ENCODE measurements around the gene RRP12. TPM values are rescaled to one million over a fixed set of nuclear protein-coding genes. Genes with fewer than 3 reads are reported as not detected.

RRP12 gene
- total and polyA plus RNA-seq, 2 of the 4 experiments (the other 2 are of a cell fraction), result 21.5 to 23.3 TPM

GRCh38 chr10:97349752-97350513 lies 51.2 kb downstream of the RRP12 start:
- Histone ChIP-seq H4K91ac (ENCODE audit: insufficient read depth, low read depth, low read length) (no peak overlapping the region), H3K79me1 (ENCODE audit: low read depth in 1 of 2, low read length in 2 of 2) (no peaks in the 10 kb centered on the region), H3K36me3 (ENCODE audit: control insufficient read depth, insufficient read depth, low read length) (peaks cover 3% of the 10 kb centered on the region; the same call in 1 of the 2 replicates), H2AFZ (replicated peaks; ENCODE audit: low read length, poor library complexity) (no peak overlapping the region), H2BK5ac (ENCODE audit: low read depth, low read length, poor library complexity, severe bottlenecking) (no peak overlapping the region), H4K8ac (ENCODE audit: low read depth in 2 of 2, low read length in 2 of 2) (no peak overlapping the region), H3K9me3 (ENCODE audit: control insufficient read depth, insufficient read depth, low read length) (no peaks in the 10 kb centered on the region), H3K4me3 (ENCODE audit: insufficient read depth, low read depth, low read length) (no peak overlapping the region), H3K23ac (ENCODE audit: low read depth, low read length) (no peak overlapping the region), H3K14ac (replicated peaks; ENCODE audit: low read depth, low read length) (no peak overlapping the region), H4K5ac (ENCODE audit: low read depth, low read length) (no peak overlapping the region), H4K20me1 (ENCODE audit: insufficient read depth, low read length) (no peaks in the 10 kb centered on the region), H3K56ac (ENCODE audit: extremely low read depth, insufficient read depth, low read length) (no peak overlapping the region), H3K27ac (ENCODE audit: insufficient read depth, low read length) (no peak overlapping the region), H2BK20ac (ENCODE audit: low read depth, low read length) (no peak overlapping the region), H2AK5ac (ENCODE audit: low read depth, low read length) (no peak overlapping the region), H3K9ac (ENCODE audit: low read depth, low read length) (no peak overlapping the region), H2BK15ac (ENCODE audit: low read depth, low read length) (no peak overlapping the region), H3K4ac (ENCODE audit: low read depth, low read length) (no peak overlapping the region), H3K9me1 (ENCODE audit: insufficient read depth, low read length) (peaks cover 2% of the 10 kb centered on the region), H3K27me3 (ENCODE audit: control insufficient read depth, insufficient read depth, low read length) (no peaks in the 10 kb centered on the region), H3K4me2 (ENCODE audit: low read depth, low read length) (no peak overlapping the region), H3K18ac (ENCODE audit: low read depth, low read length) (no peak overlapping the region), H2BK120ac (ENCODE audit: low read depth, low read length) (no peak overlapping the region), H2AK9ac (replicated peaks; ENCODE audit: low read depth, low read length, poor library complexity) (no peak overlapping the region), H3K4me1 (ENCODE audit: control insufficient read depth, insufficient read depth, low read length) (peaks cover 5% of the 10 kb centered on the region; the same call in 1 of the 2 replicates)
- ATAC-seq (ENCODE audit: low read depth), result no peak
- ChIA-PET CTCF (interaction anchor here (0.6 to 1.0 kb wide), 2 partner anchors 17 to 71 kb away, joined by 3 to 6 read pairs; no protein-coding TSS in a partner anchor), POLR2A (ENCODE audit: unreplicated experiment) (no interaction called here)
- 94% methylated on average over 3 of the region's 12 CpGs; no CpG with 5 or more reads in 1 of the 2 experiments for WGBS, 2 experiments (ENCODE audit: extremely low coverage in 2 of 2, insufficient read length in 1 of 2)
- in situ Hi-C loops (cut with MboI; ENCODE audit: low sequenced_read_pairs) (loop anchor here (10.0 kb wide), 1 partner anchor 275 kb away; no protein-coding TSS in a partner anchor), dilution Hi-C loops (cut with HindIII; ENCODE audit: low sequenced_read_pairs, unreplicated experiment) (no loop called here), intact Hi-C loops (cut with micrococcal nuclease) (loop anchor here (10.0 kb wide), 1 partner anchor 585 kb away; no protein-coding TSS in a partner anchor)
- BruUV-seq (replicated peaks), result no TSS peak
- no peak for DNase-seq
- TF ChIP-seq CEBPB (IDR thresholded peaks at IDR 0.05; ENCODE audit: low read depth, low read length) (no peak), NFE2L2 (IDR thresholded peaks at IDR 0.05; ENCODE audit: low read depth, low read length) (no peak), POLR2A (IDR thresholded peaks at IDR 0.05; ENCODE audit: low read depth, low read length) (no peak), ELK1 (IDR thresholded peaks at IDR 0.05; ENCODE audit: borderline replicate concordance, low read depth, low read length) (no peak), RAD21 (IDR thresholded peaks at IDR 0.05; ENCODE audit: low read length) (no peak), RCOR1 (IDR thresholded peaks at IDR 0.05; ENCODE audit: insufficient replicate concordance, low read length) (no peak), CHD1 (IDR thresholded peaks at IDR 0.05; ENCODE audit: low read depth, low read length) (no peak), SMC3 (IDR thresholded peaks at IDR 0.05; ENCODE audit: low read depth, low read length) (no peak), FOS (IDR thresholded peaks at IDR 0.05; ENCODE audit: low read depth, low read length) (no peak), MXI1 (IDR thresholded peaks at IDR 0.05; ENCODE audit: borderline replicate concordance, low read depth, low read length) (no peak), BHLHE40 (IDR thresholded peaks at IDR 0.05; ENCODE audit: low read depth, low read length) (no peak), MAZ (IDR thresholded peaks at IDR 0.05; ENCODE audit: borderline replicate concordance, low read depth, low read length) (no peak), RFX5 (IDR thresholded peaks at IDR 0.05; ENCODE audit: low read depth, low read length) (no peak)
- TF ChIP-seq, protein P1, sequence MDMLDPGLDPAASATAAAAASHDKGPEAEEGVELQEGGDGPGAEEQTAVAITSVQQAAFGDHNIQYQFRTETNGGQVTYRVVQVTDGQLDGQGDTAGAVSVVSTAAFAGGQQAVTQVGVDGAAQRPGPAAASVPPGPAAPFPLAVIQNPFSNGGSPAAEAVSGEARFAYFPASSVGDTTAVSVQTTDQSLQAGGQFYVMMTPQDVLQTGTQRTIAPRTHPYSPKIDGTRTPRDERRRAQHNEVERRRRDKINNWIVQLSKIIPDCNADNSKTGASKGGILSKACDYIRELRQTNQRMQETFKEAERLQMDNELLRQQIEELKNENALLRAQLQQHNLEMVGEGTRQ (IDR thresholded peaks at IDR 0.05; ENCODE audit: low read depth, low read length), result no peak
- TF ChIP-seq, protein P2, sequence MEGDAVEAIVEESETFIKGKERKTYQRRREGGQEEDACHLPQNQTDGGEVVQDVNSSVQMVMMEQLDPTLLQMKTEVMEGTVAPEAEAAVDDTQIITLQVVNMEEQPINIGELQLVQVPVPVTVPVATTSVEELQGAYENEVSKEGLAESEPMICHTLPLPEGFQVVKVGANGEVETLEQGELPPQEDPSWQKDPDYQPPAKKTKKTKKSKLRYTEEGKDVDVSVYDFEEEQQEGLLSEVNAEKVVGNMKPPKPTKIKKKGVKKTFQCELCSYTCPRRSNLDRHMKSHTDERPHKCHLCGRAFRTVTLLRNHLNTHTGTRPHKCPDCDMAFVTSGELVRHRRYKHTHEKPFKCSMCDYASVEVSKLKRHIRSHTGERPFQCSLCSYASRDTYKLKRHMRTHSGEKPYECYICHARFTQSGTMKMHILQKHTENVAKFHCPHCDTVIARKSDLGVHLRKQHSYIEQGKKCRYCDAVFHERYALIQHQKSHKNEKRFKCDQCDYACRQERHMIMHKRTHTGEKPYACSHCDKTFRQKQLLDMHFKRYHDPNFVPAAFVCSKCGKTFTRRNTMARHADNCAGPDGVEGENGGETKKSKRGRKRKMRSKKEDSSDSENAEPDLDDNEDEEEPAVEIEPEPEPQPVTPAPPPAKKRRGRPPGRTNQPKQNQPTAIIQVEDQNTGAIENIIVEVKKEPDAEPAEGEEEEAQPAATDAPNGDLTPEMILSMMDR (conservative IDR thresholded peaks at IDR 0.05; ENCODE audit: low read depth, low read length), result no peak

Measured in IMR-90 (cell line).